GM23338 (cell line): Measurements from ENCODE around the gene NAA15. TPM values are rescaled to one million over a fixed set of nuclear protein-coding genes. Genes with fewer than 3 reads are reported as not detected.

Experiments used
- ATAC-seq: fragments of 200-7000 bp; cut with Tn5 transposase; 3 replicates; pipeline ENCODE4 v1.9.1; 2020
- DNase-seq: peaks from one replicate; pipeline ENCODE4 v3.0.0-alpha.2; 2015; ENCODE audit warnings: low spot score
- H2AFZ ChIP-seq: fragments of 200-600 bp; sonication (generic); 2 replicates; pipeline ENCODE4 v1.8.0; 2016; ENCODE audit warnings: antibody characterized with exemption, mild to moderate bottlenecking, moderate library complexity
- H3F3A ChIP-seq: fragments of 200-600 bp; sonication (generic); replicated peaks from 2 replicates; pipeline ENCODE4 v1.8.0; 2017; ENCODE audit warnings: antibody characterized with exemption, mixed run types, low read depth
- H3K27ac ChIP-seq: fragments of 200-600 bp; sonication (generic); 2 replicates; pipeline ENCODE4 v1.6.1; 2016; ENCODE audit warnings: low read depth
- H3K27me3 ChIP-seq: fragments of 200-600 bp; sonication (generic); 2 replicates; pipeline ENCODE4 v1.8.0; 2016; ENCODE audit warnings: mild to moderate bottlenecking, mixed run types, moderate library complexity; ENCODE audit not compliant: insufficient read depth
- H3K36me3 ChIP-seq: fragments of 200-600 bp; sonication (generic); 2 replicates; pipeline ENCODE4 v1.8.0; 2016; ENCODE audit warnings: mild to moderate bottlenecking; ENCODE audit not compliant: insufficient read depth
- H3K4me1 ChIP-seq: fragments of 200-600 bp; sonication (generic); 2 replicates; pipeline ENCODE4 v1.8.0; 2016; ENCODE audit warnings: mild to moderate bottlenecking, moderate library complexity; ENCODE audit not compliant: insufficient read depth
- H3K4me2 ChIP-seq: fragments of 200-600 bp; sonication (generic); 2 replicates; pipeline ENCODE4 v1.7.1; 2017; ENCODE audit warnings: mixed run types
- H3K4me3 ChIP-seq: fragments of 200-600 bp; sonication (generic); 2 replicates; pipeline ENCODE4 v1.6.1; 2016; ENCODE audit warnings: mixed run types
- H3K79me2 ChIP-seq: fragments of 200-600 bp; sonication (generic); replicated peaks from 2 replicates; pipeline ENCODE4 v1.8.0; 2017; ENCODE audit warnings: mild to moderate bottlenecking; ENCODE audit not compliant: insufficient read depth
- H3K9me2 ChIP-seq: fragments of 200-600 bp; sonication (generic); 2 replicates; pipeline ENCODE4 v1.8.0; 2017; ENCODE audit not compliant: insufficient read depth
- H4K20me1 ChIP-seq: fragments of 200-600 bp; sonication (generic); replicated peaks from 2 replicates; pipeline ENCODE4 v1.8.0; 2017; ENCODE audit warnings: mild to moderate bottlenecking; ENCODE audit not compliant: insufficient read depth
- H3K27ac Mint-ChIP-seq: 2 replicates; pipeline ENCODE4 v1.8.0; 2020; ENCODE audit warnings: inconsistent platforms, mild to moderate bottlenecking, moderate library complexity, mixed read lengths
- H3K27me3 Mint-ChIP-seq: 3 replicates; pipeline ENCODE4 v1.8.0; 2022; ENCODE audit warnings: low read depth, mild to moderate bottlenecking, moderate library complexity, mixed read lengths, inconsistent platforms; ENCODE audit not compliant: insufficient read depth, poor library complexity
- H3K36me3 Mint-ChIP-seq: 3 replicates; pipeline ENCODE4 v1.8.0; 2021; ENCODE audit warnings: low read depth, mild to moderate bottlenecking, inconsistent platforms, moderate library complexity, mixed read lengths
- H3K4me1 Mint-ChIP-seq: 3 replicates; pipeline ENCODE4 v1.8.0; 2020; ENCODE audit warnings: mild to moderate bottlenecking, inconsistent platforms, mixed read lengths
- H3K4me3 Mint-ChIP-seq: 3 replicates; pipeline ENCODE4 v1.8.0; 2021; ENCODE audit warnings: moderate library complexity, mild to moderate bottlenecking, inconsistent platforms, mixed read lengths
- H3K9me3 Mint-ChIP-seq: 3 replicates; pipeline ENCODE4 v1.8.0; 2020; ENCODE audit warnings: moderate library complexity, mild to moderate bottlenecking, inconsistent platforms, mixed read lengths
- CREB1 ChIP-seq: fragments of 250-450 bp; sonication (Bioruptor Pico); IDR thresholded peaks from 2 replicates; pipeline ENCODE4 v1.5.0; 2020; ENCODE audit warnings: low read depth, mild to moderate bottlenecking, moderate library complexity
- CTCF ChIP-seq, 2 experiments: fragments of 200-600 bp in 1 of 2; sonication (generic) in 1 of 2; conservative IDR thresholded peaks; 2 replicates each; pipeline versions ENCODE4 v1.5.1 to v1.6.1; 2016 to 2017; ENCODE audit warnings: antibody characterized with exemption in 2 of 2, low read depth in 2 of 2, mild to moderate bottlenecking in 2 of 2, moderate library complexity in 1 of 2
- ETS1 ChIP-seq: IDR thresholded peaks from 2 replicates; pipeline ENCODE4 v1.6.1; 2016; ENCODE audit warnings: antibody characterized with exemption
- EZH2 ChIP-seq: fragments of 200-600 bp; sonication (generic); IDR thresholded peaks from one replicate; pipeline ENCODE4 v1.8.0; 2017; ENCODE audit warnings: antibody characterized with exemption, mild to moderate bottlenecking, low read depth; ENCODE audit not compliant: unreplicated experiment
- JUNB ChIP-seq: IDR thresholded peaks from one replicate; pipeline ENCODE4 v1.6.1; 2016; ENCODE audit warnings: antibody characterized with exemption; ENCODE audit not compliant: unreplicated experiment
- ZNF462 ChIP-seq: fragments of 250-450 bp; sonication (Bioruptor Pico); IDR thresholded peaks from 2 replicates; pipeline ENCODE4 v1.5.0; 2020; ENCODE audit warnings: mild to moderate bottlenecking, moderate library complexity
- polyA plus RNA-seq: library from polyadenylated mRNA; unstranded; fragments of >200 nt; fragmentation: Nextera tagmentation; extraction: Ambion mirVana; gene quantifications from 2 replicates; pipeline ENCODE4 v1.2.1, GENCODE V29; 2016
- total RNA-seq: library from RNA; depleted of rRNA; stranded (reverse); fragments of >200 nt; shearing (Covaris generic); gene quantifications from 2 replicates; pipeline ENCODE4 v1.2.3, GENCODE V29; 2014

NAA15 gene
- total and polyA plus RNA-seq, 2 experiments from 2014 or later = 80.1 to 101 TPM

GRCh38 chr4:139304920-139305319 is 3.6 kb downstream of the NAA15 start (continued):
- no peak for TF ChIP-seq ZNF462 (CRISPR knock-in tag)
- TF ChIP-seq EZH2 = no peak
- no peak for TF ChIP-seq JUNB

GRCh38 chr4:139311909-139312308 is 10.6 kb downstream of the NAA15 start:
- H3K27me3 Mint-ChIP-seq = peaks cover 3% of the 10 kb centered on the region
- H3K9me3 Mint-ChIP-seq = no peaks in the 10 kb centered on the region
- H3K4me1 ChIP-seq = peaks cover 58% of the 10 kb centered on the region
- peaks cover 54% of the 10 kb centered on the region for H4K20me1 ChIP-seq
- DNase-seq (no peak), ATAC-seq (no peak)
- no peak overlapping the region for H3K4me2 ChIP-seq
- peaks cover 59% of the 10 kb centered on the region for H3K4me1 Mint-ChIP-seq
- H3K27me3 ChIP-seq = no peaks in the 10 kb centered on the region
- no peak overlapping the region for H3K27ac Mint-ChIP-seq
- H2AFZ ChIP-seq = no peak overlapping the region
- H3K36me3 ChIP-seq = no peaks in the 10 kb centered on the region
- no peak overlapping the region for H3K4me3 Mint-ChIP-seq
- no peaks in the 10 kb centered on the region for H3F3A ChIP-seq
- no peaks in the 10 kb centered on the region for H3K9me2 ChIP-seq
- 0 out of 2 replicates have a peak overlapping the region, but pooled peaks have one; percentile 4 for H3K27ac ChIP-seq
- H3K4me3 ChIP-seq = no peak overlapping the region
- H3K36me3 Mint-ChIP-seq = peaks cover 10% of the 10 kb centered on the region; the same call in 2 of the 3 replicates
- H3K79me2 ChIP-seq = peaks cover 100% of the 10 kb centered on the region
- TF ChIP-seq CREB1 (CRISPR knock-in tag) = no peak
- no peak for TF ChIP-seq ZNF462 (CRISPR knock-in tag)
- no peak for TF ChIP-seq CTCF (conservative IDR thresholded peaks at IDR 0.05; ENCODE audit: low read depth in 2 of 2)
- TF ChIP-seq ETS1 = no peak
